ENCODE results near the gene ATP6V0E1.

GRCh38 chr5:173033923-173034322 lies 50.4 kb downstream of the ATP6V0E1 start:
- TF ChIP-seq SRF (IDR thresholded peaks at IDR 0.05; ENCODE audit: low read depth, low read length) (no peak), CTCF (IDR thresholded peaks at IDR 0.05; ENCODE audit: control extremely low read depth in 1 of 3, insufficient read depth in 1 of 3, low read depth in 1 of 3, low read length in 3 of 3) (no peak), SP1 (IDR thresholded peaks at IDR 0.05; ENCODE audit: low read depth, low read length) (no peak), EP300 (IDR thresholded peaks at IDR 0.05; ENCODE audit: borderline replicate concordance in 1 of 2, low read depth in 2 of 2, low read length in 2 of 2) (no peak), ASH2L (IDR thresholded peaks at IDR 0.05; ENCODE audit: low read length) (no peak), POLR2AphosphoS5 (IDR thresholded peaks at IDR 0.05; ENCODE audit: low read depth, low read length) (no peak)
